IPS-NIHi7 (cell line): ENCODE results near the gene CAMK1D.
"Not testable (repeated sequence)": the region's sequence is repeated elsewhere in the genome, so short reads cannot be mapped to it uniquely, and the experiment has no call there.

Source experiments
- DNase-seq: peaks from one replicate; pipeline ENCODE4 v3.0.0; 2012; ENCODE audit warnings: mixed read lengths; ENCODE audit errors: extremely low spot score

CAMK1D gene

GRCh38 chr10:12699258-12699700, 349.9 kb downstream of the CAMK1D start:
- DNase-seq = no peak

GRCh38 chr10:12699781-12700556, 350.6 kb downstream of the CAMK1D start:
- no peak for DNase-seq

- no peak for DNase-seq
Observed at GRCh38 chr10:12700557-12700874, 351.2 kb downstream of the CAMK1D start.

GRCh38 chr10:12701696-12702095, 352.3 kb downstream of the CAMK1D start:
- DNase-seq = no peak

- DNase-seq = no peak
Observed at GRCh38 chr10:12702215-12702770, 352.9 kb downstream of the CAMK1D start.

GRCh38 chr10:12703126-12703525, 353.8 kb downstream of the CAMK1D start:
- DNase-seq = no peak

- DNase-seq = no peak
Observed at GRCh38 chr10:12703813-12704212, 354.5 kb downstream of the CAMK1D start.

- DNase-seq = no peak
Observed at GRCh38 chr10:12704488-12704887, 355.1 kb downstream of the CAMK1D start.

GRCh38 chr10:12705943-12706342, 356.6 kb downstream of the CAMK1D start:
- no peak for DNase-seq

- DNase-seq = peak; percentile 23
Observed at GRCh38 chr10:12707461-12708185, 358.3 kb downstream of the CAMK1D start.

GRCh38 chr10:12709000-12709401, 359.7 kb downstream of the CAMK1D start:
- DNase-seq = no peak

- no peak for DNase-seq
Observed at GRCh38 chr10:12709521-12709963, 360.2 kb downstream of the CAMK1D start.

- DNase-seq = no peak
Observed at GRCh38 chr10:12710157-12710556, 360.8 kb downstream of the CAMK1D start.

- DNase-seq = peak; percentile 80
Observed at GRCh38 chr10:12710594-12711349, 361.4 kb downstream of the CAMK1D start.

- DNase-seq = no peak
Observed at GRCh38 chr10:12711350-12711708, 362.0 kb downstream of the CAMK1D start.

GRCh38 chr10:12712293-12712983, 363.1 kb downstream of the CAMK1D start:
- DNase-seq = no peak

GRCh38 chr10:12712984-12713316, 363.6 kb downstream of the CAMK1D start:
- DNase-seq = not testable (repeated sequence)

GRCh38 chr10:12716042-12716441, 366.7 kb downstream of the CAMK1D start:
- no peak for DNase-seq

GRCh38 chr10:12717981-12718707, 368.8 kb downstream of the CAMK1D start:
- DNase-seq = peak; percentile 27

GRCh38 chr10:12719365-12719764, 370.0 kb downstream of the CAMK1D start:
- no peak for DNase-seq
